Stimulated activated naive CD4-positive, alpha-beta T cell treated with Interleukin-2 at 50 U/mL for 16 hours (primary cell): ENCODE measurements around the gene ALDH3A2.
"Not testable (repeated sequence)": the region's sequence is repeated elsewhere in the genome, so short reads cannot be mapped to it uniquely, and the experiment has no call there.

Source experiments
- DNase-seq: peaks from one replicate; lab custom pipeline; 2025; lab: John Stamatoyannopoulos, UW

Gene ALDH3A2

GRCh38 chr17:19678581-19679453 is 30.3 kb downstream of the ALDH3A2 start:
- DNase-seq, result no peak

- DNase-seq, result no peak
Observed at GRCh38 chr17:19683117-19683516, 34.6 kb downstream of the ALDH3A2 start.

GRCh38 chr17:19684909-19685580 is 36.5 kb downstream of the ALDH3A2 start:
- DNase-seq, result not testable (repeated sequence)

DNA sequence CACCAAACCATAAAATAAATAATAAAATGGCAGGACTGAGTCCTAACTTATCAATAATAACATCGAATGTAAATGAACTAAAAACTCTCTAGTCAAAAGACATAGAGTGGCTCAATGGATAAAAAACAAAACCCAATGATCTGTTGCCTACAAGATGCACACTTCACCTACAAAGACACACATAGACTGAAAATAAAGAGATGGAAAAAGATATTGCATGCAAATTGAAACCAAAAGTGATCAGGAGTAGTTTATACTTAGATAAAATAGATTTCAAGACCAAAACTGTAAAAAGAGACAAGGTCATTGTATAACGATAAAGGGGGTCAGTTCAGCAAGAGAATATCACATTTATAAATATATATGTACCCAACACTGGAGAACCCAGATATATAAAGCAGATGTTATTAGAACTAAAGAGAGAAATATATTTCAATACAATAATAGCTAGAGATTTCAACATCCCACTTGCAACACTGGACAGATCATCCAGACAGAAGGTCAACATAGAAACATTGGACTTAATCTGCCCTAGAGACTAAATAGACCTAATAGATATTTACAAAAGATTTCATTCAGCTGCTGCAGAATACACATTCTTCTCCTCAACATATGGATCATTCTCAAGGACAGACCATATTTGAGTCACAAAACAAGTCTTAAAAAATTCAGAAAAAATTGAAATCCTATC is 38.0 kb downstream of the ALDH3A2 start:
- DNase-seq, result no peak

GRCh38 chr17:19702217-19702641 is 53.7 kb downstream of the ALDH3A2 start:
- DNase-seq, result no peak

- DNase-seq, result no peak
Observed at GRCh38 chr17:19703106-19703827, 54.7 kb downstream of the ALDH3A2 start.

DNA sequence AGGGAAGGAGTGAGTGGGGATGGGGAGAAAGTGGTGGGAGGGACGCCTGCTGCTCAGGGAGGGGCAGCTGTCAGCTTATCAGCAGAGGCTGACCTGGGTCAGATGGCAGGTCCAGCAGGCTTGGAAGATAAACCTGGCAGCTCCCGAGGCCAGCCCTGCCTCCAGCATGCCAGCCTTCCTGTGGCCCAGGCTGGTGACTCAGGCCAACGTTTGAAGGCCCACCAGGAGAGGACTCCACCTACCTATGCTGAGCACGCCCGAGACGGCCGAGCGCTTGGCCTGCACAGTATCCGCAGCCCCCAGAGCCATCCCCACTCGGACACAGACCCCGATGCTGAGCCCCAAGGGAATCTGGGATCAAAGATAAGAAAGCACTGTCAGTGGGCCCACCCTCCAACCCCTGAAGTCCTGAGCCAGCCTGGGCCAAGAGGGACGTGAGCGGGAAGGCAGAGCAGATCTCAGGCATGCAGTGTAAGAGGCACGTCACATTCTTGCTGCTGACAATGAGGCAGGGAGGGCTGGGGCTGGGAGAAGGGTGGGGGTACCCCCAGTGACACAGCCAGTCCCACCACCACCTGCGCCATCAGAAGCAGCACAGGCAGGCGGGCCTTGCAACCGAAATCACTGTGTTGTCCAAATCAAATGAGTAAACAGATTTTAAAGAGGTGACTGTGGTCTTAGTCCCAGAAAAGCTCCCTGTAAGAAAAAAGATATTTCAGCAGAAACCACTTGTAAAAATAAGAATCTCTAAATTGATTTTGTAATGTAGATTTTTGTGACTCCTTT is 55.5 kb downstream of the ALDH3A2 start:
- no peak for DNase-seq

DNA sequence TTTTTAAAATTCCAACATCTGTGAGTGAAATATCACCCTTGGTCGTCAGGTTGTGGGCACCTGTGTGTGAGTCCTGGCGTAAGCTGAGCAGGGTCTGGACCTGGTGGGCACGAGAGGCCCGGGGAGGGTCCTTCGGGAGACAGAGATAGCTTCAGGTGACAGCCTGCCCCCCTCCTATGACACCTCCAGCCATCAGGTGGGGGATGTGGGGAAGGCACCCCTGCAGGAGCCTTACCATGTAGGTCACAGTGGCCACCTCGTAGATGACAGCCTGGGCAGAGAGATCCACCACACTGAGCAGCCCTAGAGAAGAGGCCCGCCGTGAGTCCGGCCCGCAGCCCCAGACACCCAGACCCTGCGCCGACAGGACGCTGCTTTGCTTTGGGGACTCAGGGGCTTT is 56.6 kb downstream of the ALDH3A2 start:
- no peak for DNase-seq

- DNase-seq, result no peak
Observed at GRCh38 chr17:19705771-19706770, 57.5 kb downstream of the ALDH3A2 start.

- no peak for DNase-seq
Observed at GRCh38 chr17:19706791-19707727, 58.5 kb downstream of the ALDH3A2 start.

- no peak for DNase-seq
Observed at GRCh38 chr17:19707728-19708221, 59.2 kb downstream of the ALDH3A2 start.

DNA sequence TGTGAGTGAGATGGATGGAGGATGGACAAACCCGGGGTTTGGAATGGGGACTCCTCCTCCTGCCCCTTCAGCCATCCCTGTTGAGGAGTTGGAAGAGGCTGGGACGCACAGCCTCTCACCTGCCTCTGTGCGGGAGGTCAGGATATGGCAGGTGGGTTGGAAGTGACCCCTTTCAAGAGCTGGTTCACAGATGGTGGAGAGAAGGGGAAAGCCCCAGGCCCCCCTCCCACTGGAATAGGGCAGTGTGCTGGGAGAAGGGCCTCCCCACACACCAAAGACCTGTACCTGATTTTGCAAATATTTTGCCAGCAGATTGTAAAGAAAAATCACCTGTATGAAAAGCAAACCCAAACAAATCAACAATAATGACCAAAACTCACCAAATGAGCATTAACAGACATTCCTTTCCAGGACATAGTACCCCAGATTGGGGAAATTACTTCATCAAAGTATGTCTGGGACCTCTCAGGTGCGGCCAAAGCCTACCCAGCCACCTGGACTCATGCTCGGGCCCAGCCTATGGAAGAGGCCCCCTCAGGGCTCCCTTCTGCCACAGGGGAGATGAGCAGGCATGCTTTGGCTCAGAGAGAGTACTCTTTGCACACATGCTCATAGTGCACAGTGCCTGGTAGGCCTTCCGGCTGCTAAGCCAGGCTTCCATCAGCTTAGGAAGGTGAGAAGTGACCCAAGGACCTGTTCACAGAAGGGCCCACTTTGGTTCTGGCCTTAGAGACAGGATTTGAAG is 60.1 kb downstream of the ALDH3A2 start:
- DNase-seq, result no peak

GRCh38 chr17:19709841-19710240 is 61.3 kb downstream of the ALDH3A2 start:
- DNase-seq, result no peak

DNA sequence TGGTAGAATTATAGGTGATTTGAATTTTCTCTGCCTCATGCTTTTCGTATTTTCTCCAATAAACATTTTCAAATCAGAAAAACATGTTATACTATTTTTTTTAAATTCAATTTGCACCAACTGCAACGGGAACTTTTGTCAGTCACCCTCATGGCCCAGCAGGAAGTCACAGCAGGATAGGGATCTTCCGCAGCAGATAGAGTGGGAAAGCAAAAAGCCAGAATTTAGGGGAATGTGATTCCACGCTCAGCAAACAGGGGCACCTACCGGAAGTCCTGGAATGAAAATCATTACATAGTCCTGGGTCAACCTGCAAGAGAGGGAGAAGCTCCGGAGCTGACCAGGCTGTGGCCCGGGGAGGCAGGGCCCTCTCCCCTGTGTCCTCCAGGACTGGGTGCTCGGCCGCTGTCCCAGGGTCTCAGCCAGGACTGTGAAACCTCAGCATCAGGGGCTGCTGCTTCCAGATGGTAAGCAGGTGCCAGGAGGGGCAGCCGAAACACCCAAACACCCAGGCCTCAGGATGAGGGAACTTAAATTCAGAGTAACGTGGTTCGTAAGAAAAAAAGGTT is 64.0 kb downstream of the ALDH3A2 start:
- no peak for DNase-seq

DNA sequence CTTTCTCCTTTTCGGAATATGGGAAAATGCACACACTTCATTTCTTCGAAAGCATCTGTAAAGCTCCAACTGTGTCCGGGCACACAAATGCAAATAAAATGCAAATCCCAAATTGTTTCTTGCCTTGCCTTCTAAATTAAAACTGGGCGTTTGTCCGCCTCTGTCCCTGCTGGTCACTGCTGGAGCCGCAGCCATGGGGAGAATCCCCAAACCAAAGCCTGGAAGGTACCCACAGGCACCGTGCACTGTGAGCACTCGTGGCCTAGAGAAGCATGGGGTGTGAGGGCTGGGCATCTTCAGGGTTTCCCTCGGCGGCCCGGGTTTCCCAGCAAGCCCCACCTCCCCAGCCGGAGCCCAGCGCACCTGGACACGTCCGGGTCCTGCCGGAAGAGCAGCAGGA is 64.9 kb downstream of the ALDH3A2 start:
- no peak for DNase-seq

- DNase-seq, result no peak
Observed at GRCh38 chr17:19713901-19714361, 65.4 kb downstream of the ALDH3A2 start.
